Measurements from ENCODE around the gene DNAJC30.

DNAJC30 gene

DNA sequence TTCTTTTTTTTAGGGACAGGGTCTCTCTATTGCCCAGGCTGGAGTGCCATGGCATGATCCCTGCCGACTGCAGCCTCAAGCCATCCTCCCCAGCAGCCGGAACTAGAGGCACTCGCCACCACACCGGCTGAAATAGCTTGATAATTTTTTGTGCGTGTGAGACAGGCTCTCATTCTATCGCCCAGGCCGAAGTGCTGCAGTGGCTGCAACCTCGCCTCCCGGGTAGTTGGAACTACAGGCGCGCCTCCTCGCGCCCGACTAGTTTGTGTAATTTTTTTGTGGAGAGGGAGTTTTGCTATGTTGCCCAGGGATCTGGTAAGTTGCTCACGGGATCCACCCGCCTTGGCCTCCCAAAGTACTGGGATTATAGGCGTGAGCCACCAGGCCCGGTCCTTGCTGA is 2.1 kb upstream of the DNAJC30 start:
- DNase-seq (ENCODE audit: low read depth): no peak
- H3K4me3 ChIP-seq (ENCODE audit: control insufficient read depth, low read depth, low read length): no peak overlapping the region
- TF ChIP-seq, protein P1, sequence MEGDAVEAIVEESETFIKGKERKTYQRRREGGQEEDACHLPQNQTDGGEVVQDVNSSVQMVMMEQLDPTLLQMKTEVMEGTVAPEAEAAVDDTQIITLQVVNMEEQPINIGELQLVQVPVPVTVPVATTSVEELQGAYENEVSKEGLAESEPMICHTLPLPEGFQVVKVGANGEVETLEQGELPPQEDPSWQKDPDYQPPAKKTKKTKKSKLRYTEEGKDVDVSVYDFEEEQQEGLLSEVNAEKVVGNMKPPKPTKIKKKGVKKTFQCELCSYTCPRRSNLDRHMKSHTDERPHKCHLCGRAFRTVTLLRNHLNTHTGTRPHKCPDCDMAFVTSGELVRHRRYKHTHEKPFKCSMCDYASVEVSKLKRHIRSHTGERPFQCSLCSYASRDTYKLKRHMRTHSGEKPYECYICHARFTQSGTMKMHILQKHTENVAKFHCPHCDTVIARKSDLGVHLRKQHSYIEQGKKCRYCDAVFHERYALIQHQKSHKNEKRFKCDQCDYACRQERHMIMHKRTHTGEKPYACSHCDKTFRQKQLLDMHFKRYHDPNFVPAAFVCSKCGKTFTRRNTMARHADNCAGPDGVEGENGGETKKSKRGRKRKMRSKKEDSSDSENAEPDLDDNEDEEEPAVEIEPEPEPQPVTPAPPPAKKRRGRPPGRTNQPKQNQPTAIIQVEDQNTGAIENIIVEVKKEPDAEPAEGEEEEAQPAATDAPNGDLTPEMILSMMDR (IDR thresholded peaks at IDR 0.05; ENCODE audit: control insufficient read depth, insufficient read depth, low read depth, low read length, missing control alignments): no peak

DNA sequence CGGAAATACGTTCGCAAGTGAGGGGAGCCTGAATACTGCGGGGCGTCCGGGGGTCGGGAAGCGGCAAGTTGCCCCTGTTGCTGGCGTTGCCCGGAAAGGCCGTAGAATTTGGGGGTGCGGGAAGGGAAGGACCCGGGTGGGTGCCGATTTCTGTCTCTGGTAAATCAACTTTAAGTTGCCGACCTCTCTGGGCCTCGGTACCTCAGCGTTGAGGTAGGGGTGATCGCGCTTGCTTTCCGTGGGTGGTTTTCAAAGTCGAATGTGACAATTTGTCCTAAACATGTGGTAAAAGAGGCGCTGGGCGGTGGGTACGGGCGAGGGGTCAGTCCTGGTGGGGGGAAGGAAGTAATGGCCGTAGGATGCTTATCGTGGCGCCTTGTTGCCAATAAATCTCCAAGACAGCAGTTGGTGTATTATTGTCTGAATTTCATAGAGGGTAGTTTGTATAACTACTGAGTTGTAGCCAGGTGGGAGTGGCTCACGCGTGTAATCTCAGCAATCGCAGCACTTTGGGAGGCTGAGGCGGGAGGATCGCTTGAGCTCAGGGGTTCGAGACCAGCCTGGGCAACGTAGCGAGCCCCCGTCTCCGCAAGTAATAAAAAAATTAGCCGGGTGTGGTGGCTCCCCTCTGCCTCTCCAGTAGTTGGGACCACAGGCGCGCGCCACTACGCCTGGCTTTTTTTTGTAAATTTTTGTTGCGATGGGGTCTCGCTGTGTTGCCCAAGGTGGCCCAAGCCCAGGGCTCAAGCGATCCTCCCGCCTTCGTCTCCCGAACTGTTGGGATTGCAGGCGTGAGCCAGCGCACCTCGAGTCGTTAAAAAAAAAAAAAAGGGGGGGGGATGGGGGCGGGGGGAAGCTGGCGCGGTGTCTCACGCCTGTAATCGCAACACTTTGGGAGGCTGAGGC is 788 bp upstream of the DNAJC30 start:
- DNase-seq (ENCODE audit: low read depth): no peak
- TF ChIP-seq, protein P1 (IDR thresholded peaks at IDR 0.05; ENCODE audit: control insufficient read depth, insufficient read depth, low read depth, low read length, missing control alignments): no peak
- H3K4me3 ChIP-seq (ENCODE audit: control insufficient read depth, low read depth, low read length): peak overlapping the region; percentile 73

DNA sequence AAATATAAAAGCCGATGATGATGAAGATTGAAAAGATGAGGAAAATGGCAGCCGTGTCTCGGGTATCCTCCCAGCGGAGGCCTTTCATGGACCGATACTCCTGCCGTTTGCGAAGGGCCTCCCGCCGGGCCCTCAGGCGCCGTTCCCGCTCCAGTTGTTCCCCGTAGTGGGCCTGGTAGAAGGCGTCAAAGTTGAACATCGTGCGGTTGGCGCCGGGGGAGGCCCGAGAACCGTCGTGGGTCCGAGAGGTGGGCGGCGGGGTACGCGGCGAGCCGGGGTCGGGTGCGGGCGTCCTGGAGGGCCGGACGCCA is 553 bp downstream of the DNAJC30 start:
- no peak for DNase-seq (ENCODE audit: low read depth)
- TF ChIP-seq, protein P1 (IDR thresholded peaks at IDR 0.05; ENCODE audit: control insufficient read depth, insufficient read depth, low read depth, low read length, missing control alignments): no peak
- peak overlapping the region; percentile 73 for H3K4me3 ChIP-seq (ENCODE audit: control insufficient read depth, low read depth, low read length)

DNA sequence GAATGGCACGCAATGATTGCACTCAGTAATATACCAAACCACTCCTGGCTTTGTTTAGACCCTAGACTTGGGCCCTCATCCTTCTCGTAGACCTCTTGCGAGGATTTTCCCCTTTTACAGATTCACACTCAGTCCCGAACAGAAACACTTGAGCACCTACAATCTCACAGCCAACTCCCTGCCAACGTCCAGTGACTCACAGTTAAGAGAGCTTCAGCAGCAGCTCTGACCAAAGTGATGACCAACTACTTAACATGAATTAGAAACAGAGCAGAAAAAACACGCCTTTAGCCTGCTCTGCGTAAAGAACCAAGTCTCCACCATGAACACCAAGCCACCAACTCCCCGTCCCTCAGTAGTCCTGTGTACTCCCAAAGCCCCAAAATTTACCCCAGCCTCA is 2.2 kb downstream of the DNAJC30 start:
- no peak for DNase-seq (ENCODE audit: low read depth)
- H3K4me3 ChIP-seq (ENCODE audit: control insufficient read depth, low read depth, low read length): no peak overlapping the region; the same call in 1 of the 2 replicates
- TF ChIP-seq, protein P1 (IDR thresholded peaks at IDR 0.05; ENCODE audit: control insufficient read depth, insufficient read depth, low read depth, low read length, missing control alignments): no peak

DNA sequence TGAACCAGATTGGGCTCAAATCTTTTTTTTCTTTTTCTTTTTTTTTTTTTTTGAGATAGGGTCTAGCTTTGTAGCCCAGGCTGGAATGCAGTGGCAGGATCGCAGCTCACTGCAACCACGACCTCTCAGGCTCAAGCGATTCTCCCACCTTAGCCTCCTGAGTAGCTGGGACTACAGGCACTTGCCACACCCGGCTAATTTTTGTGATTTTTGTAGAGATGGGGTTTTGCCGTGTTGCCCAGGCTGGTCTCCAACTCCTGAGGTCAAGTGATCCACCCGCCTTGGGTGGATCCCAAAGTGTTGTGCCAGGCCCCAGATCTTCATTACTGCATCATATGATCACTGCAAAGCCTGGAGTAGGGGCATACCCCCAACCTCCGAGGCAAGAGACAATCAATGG is 2.8 kb downstream of the DNAJC30 start:
- H3K4me3 ChIP-seq (ENCODE audit: control insufficient read depth, low read depth, low read length): no peak overlapping the region
- DNase-seq (ENCODE audit: low read depth): no peak
- TF ChIP-seq, protein P1 (IDR thresholded peaks at IDR 0.05; ENCODE audit: control insufficient read depth, insufficient read depth, low read depth, low read length, missing control alignments): no peak

DNA sequence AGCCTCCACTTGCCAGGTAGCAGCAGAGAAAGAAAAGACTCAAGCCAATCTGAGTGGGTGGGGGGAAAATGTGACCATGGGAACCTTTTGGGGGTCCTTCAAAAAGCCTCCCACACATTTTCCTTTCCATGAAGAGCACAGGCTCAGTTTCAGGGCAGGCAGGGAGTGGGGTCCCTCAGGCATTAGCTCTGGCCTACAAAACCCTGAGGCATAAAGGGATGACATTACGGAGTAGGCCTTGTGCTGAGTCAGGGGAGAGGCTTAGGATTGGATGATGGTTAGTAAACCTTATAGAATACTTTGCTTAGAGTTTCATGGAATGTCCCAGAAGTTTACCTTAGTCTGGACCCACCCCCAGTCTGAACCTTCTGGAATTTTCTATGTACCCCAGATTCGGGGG is 3.5 kb downstream of the DNAJC30 start:
- no peak for DNase-seq (ENCODE audit: low read depth)
- TF ChIP-seq, protein P1 (IDR thresholded peaks at IDR 0.05; ENCODE audit: control insufficient read depth, insufficient read depth, low read depth, low read length, missing control alignments): no peak

More for the DNA sequence above, 3.5 kb downstream of the DNAJC30 start:
- no peak overlapping the region for H3K4me3 ChIP-seq (ENCODE audit: control insufficient read depth, low read depth, low read length)
